ENCODE results near the gene PARPBP. TPM values are rescaled to one million over a fixed set of nuclear protein-coding genes. Genes with fewer than 3 reads are reported as not detected.
"Not testable (repeated sequence)": the region's sequence is repeated elsewhere in the genome, so short reads cannot be mapped to it uniquely, and the experiment has no call there.

Gene PARPBP
- total RNA-seq = 0.47 TPM
- long read RNA-seq = 0 reads

- DNase-seq (peak; percentile 94), ATAC-seq (peak; percentile 100)
- intact Hi-C loops (cut with micrococcal nuclease) = loop anchor here (10.0 kb wide), 1 partner anchor 55 kb away; the partner anchor contains the start of gene WASHC3
These were observed at the start of gene PARPBP, which contains the start of gene NUP37 for GRCh38 chr12:102119674-102120563. Gene PARPBP (plus strand): TSS chr12:102120183. CDS start chr12:102123889, 3,706 bp downstream. Gene NUP37 (minus strand): TSS chr12:102120114. CDS start chr12:102118518, 1,596 bp downstream.

GRCh38 chr12:102072092-102072491 lies 47.9 kb upstream of the PARPBP start:
- ATAC-seq; intact Hi-C loops (cut with micrococcal nuclease); DNase-seq: not testable (repeated sequence)

GRCh38 chr12:102080842-102081241 lies 39.1 kb upstream of the PARPBP start:
- intact Hi-C loops (cut with micrococcal nuclease) = no loop called here

GRCh38 chr12:102089228-102089835 lies 30.7 kb upstream of the PARPBP start:
- ATAC-seq; intact Hi-C loops (cut with micrococcal nuclease); DNase-seq: not testable (repeated sequence)

More at GRCh38 chr12:102080842-102081241, 39.1 kb upstream of the PARPBP start:
- ATAC-seq = no peak
- DNase-seq = no peak

GRCh38 chr12:102093319-102093718 lies 26.7 kb upstream of the PARPBP start:
- intact Hi-C loops (cut with micrococcal nuclease) = no loop called here
- no peak for ATAC-seq
- no peak for DNase-seq

GRCh38 chr12:102095677-102096263 lies 24.2 kb upstream of the PARPBP start:
- DNase-seq (no peak), ATAC-seq (no peak)
- intact Hi-C loops (cut with micrococcal nuclease) = no loop called here

GRCh38 chr12:102096855-102097254 lies 23.1 kb upstream of the PARPBP start:
- intact Hi-C loops (cut with micrococcal nuclease) = no loop called here
- DNase-seq (no peak), ATAC-seq (no peak)

- ATAC-seq (no peak), DNase-seq (no peak)
- intact Hi-C loops (cut with micrococcal nuclease) = no loop called here
These were observed 13.1 kb upstream of the PARPBP start for GRCh38 chr12:102106905-102107304.

- intact Hi-C loops (cut with micrococcal nuclease) = no loop called here
- DNase-seq (no peak), ATAC-seq (no peak)
These were observed 12.0 kb upstream of the PARPBP start for GRCh38 chr12:102107970-102108369.

GRCh38 chr12:102110782-102111181 lies 9.2 kb upstream of the PARPBP start:
- intact Hi-C loops (cut with micrococcal nuclease) = loop anchor here (10.0 kb wide), 1 partner anchor 46 kb away; the partner anchor contains the start of gene WASHC3
- DNase-seq = no peak
- no peak for ATAC-seq

- intact Hi-C loops (cut with micrococcal nuclease) = loop anchor here (10.0 kb wide), 1 partner anchor 49 kb away; the partner anchor contains the start of gene WASHC3
- DNase-seq (no peak), ATAC-seq (no peak)
These were observed 5.8 kb upstream of the PARPBP start for GRCh38 chr12:102114212-102114611.

GRCh38 chr12:102116392-102116791 lies 3.6 kb upstream of the PARPBP start:
- intact Hi-C loops (cut with micrococcal nuclease) = loop anchor here (10.0 kb wide), 1 partner anchor 52 kb away; the partner anchor contains the start of gene WASHC3
- no peak for ATAC-seq
- DNase-seq = no peak

GRCh38 chr12:102118874-102119273 lies 1.1 kb upstream of the PARPBP start:
- DNase-seq (no peak), ATAC-seq (no peak)
- intact Hi-C loops (cut with micrococcal nuclease) = loop anchor here (10.0 kb wide), 1 partner anchor 54 kb away; the partner anchor contains the start of gene WASHC3

- intact Hi-C loops (cut with micrococcal nuclease) = no loop called here
- ATAC-seq (no peak), DNase-seq (no peak)
These were observed 536 bp downstream of the PARPBP start for GRCh38 chr12:102120564-102120873.

GRCh38 chr12:102120886-102121285 lies 903 bp downstream of the PARPBP start:
- intact Hi-C loops (cut with micrococcal nuclease) = no loop called here
- no peak for ATAC-seq
- DNase-seq = no peak

GRCh38 chr12:102121328-102121727 lies 1.3 kb downstream of the PARPBP start:
- intact Hi-C loops (cut with micrococcal nuclease); ATAC-seq; DNase-seq: not testable (repeated sequence)

- intact Hi-C loops (cut with micrococcal nuclease); ATAC-seq; DNase-seq: not testable (repeated sequence)
These were observed 10.7 kb downstream of the PARPBP start for GRCh38 chr12:102130720-102131119.

- ATAC-seq; DNase-seq; intact Hi-C loops (cut with micrococcal nuclease): not testable (repeated sequence)
These were observed 11.5 kb downstream of the PARPBP start for GRCh38 chr12:102131442-102131841.

- intact Hi-C loops (cut with micrococcal nuclease); DNase-seq; ATAC-seq: not testable (repeated sequence)
These were observed 17.6 kb downstream of the PARPBP start for GRCh38 chr12:102137619-102138018.
